GM20000 (cell line): ENCODE data around the gene SRRM1.

Experiments
- DNase-seq: peaks from one replicate; pipeline ENCODE4 v3.0.0; 2012; ENCODE audit warnings: low spot score
- CTCF ChIP-seq: IDR thresholded peaks from 2 replicates; pipeline ENCODE4 v1.5.1; 2012; ENCODE audit warnings: mild to moderate bottlenecking, control low read depth; ENCODE audit errors: extremely low read depth, missing control alignments

Gene SRRM1

DNA sequence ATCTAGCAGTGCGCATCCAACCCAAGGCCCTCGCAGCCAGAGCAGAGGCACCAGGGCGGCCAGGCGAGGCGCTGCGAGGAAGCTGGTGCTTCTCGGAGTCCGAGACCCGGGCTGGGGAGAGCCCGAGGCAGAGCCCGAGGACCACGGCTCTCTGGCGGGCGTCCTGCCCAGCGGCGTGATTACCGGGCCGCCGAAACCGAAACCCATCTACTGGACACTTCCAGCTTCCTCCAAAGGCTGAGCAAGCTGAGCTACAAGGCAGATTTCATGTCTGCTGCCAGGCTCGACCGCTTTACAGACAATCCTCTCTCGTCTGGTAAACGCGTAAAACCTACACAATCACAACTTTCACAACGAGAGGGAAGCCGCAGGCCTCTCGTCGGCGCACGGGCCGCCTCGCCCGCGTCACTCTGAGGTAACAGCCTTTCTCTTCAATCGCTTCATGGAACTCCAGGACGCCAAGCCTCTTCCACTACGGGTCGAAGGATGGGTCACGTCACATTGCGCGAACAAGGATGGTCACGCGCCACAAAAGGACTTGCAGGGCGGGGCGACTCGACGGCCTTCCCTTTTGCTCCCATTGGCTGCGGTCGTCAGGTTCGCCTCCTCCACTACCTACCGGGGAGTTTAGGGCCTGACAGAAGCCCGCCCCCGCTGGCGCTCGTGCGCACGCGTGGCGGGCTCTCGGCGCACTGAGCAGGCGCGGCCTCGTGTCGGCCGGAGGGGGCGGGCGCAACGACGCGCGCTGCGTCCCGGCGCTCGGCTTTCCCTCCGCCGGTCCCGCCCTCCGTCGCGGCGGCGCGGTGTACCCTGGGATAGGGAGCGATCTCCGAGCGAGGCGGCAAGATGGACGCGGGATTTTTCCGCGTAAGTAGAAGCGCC, at the start of gene SRRM1:
Gene SRRM1 (plus strand): TSS at position 822 of the 882 bp plus-strand sequence. CDS start 25 bp downstream, at position 847.
- TF ChIP-seq CTCF: no peak
- peak; percentile 98 for DNase-seq

DNA sequence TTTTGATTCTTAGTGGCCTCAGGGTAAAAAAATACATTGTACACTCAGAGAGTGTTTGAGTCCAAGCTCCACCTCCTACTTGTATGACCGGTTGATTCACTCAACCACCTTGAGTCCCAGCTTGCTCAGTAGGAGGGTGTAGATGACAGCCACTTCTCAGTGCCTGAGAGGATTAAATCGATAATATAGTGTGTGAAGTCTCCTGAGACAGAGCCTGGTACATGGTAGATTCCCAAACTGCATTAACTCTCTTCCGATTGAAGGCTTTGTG, 48.8 kb upstream of the SRRM1 start:
- DNase-seq: no peak
- no peak for TF ChIP-seq CTCF

- no peak for TF ChIP-seq CTCF
- no peak for DNase-seq
Measured at GRCh38 chr1:24596401-24596880, 46.7 kb upstream of the SRRM1 start.

DNA sequence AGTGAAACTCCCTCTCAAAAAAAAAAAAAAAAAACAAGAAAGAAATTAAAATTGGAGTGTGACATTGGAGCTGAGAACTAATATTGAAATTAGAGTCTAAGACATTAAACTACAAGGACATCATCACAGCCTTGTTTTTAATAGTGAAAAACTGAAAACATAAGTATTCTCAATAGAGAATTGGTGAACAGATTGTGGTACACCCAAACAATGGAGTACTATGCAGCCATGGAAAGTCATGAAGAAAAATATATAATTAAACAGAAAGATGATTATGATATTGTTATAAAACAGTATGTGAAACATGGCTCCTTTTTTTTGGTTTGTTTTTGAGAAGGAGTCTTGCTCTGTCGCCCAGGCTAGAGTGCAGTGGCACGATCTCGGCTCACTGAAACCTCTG, 43.8 kb upstream of the SRRM1 start:
- no peak for DNase-seq
- TF ChIP-seq CTCF: no peak

- no peak for DNase-seq
- no peak for TF ChIP-seq CTCF
Measured at GRCh38 chr1:24600551-24600950, 42.6 kb upstream of the SRRM1 start.

- no peak for DNase-seq
- TF ChIP-seq CTCF: no peak
Measured at GRCh38 chr1:24605534-24606295, 37.4 kb upstream of the SRRM1 start.

DNA sequence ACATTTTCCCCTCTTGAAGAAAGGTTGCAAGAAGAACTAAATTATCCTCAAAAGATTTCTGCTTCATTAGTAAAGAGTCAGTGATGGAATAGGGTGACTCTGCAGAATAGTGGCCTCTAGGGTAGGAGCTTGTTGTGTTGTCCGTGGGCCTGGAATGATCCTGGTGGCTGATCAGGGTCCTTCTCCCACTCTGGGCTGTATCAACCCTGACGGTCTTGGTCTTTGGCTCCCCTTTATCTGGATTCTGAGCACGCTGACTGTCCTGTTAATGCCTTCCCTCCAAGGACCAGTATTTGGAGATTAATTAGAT, 36.9 kb upstream of the SRRM1 start:
- no peak for DNase-seq
- no peak for TF ChIP-seq CTCF
